Stimulated activated CD8-positive, alpha-beta memory T cell treated with anti-CD3 and anti-CD28 coated beads, Interleukin-4, amount 100 ng/mL, for 48 hours (primary cell): Measurements from ENCODE around the gene RLIM.
"Not testable (repeated sequence)": the region's sequence is repeated elsewhere in the genome, so short reads cannot be mapped to it uniquely, and the experiment has no call there.

Source experiments
- DNase-seq: peaks from one replicate; pipeline ENCODE4 v3.0.0-alpha.2; 2020

RLIM gene, protein sequence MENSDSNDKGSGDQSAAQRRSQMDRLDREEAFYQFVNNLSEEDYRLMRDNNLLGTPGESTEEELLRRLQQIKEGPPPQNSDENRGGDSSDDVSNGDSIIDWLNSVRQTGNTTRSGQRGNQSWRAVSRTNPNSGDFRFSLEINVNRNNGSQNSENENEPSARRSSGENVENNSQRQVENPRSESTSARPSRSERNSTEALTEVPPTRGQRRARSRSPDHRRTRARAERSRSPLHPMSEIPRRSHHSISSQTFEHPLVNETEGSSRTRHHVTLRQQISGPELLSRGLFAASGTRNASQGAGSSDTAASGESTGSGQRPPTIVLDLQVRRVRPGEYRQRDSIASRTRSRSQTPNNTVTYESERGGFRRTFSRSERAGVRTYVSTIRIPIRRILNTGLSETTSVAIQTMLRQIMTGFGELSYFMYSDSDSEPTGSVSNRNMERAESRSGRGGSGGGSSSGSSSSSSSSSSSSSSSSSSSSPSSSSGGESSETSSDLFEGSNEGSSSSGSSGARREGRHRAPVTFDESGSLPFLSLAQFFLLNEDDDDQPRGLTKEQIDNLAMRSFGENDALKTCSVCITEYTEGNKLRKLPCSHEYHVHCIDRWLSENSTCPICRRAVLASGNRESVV

DNA sequence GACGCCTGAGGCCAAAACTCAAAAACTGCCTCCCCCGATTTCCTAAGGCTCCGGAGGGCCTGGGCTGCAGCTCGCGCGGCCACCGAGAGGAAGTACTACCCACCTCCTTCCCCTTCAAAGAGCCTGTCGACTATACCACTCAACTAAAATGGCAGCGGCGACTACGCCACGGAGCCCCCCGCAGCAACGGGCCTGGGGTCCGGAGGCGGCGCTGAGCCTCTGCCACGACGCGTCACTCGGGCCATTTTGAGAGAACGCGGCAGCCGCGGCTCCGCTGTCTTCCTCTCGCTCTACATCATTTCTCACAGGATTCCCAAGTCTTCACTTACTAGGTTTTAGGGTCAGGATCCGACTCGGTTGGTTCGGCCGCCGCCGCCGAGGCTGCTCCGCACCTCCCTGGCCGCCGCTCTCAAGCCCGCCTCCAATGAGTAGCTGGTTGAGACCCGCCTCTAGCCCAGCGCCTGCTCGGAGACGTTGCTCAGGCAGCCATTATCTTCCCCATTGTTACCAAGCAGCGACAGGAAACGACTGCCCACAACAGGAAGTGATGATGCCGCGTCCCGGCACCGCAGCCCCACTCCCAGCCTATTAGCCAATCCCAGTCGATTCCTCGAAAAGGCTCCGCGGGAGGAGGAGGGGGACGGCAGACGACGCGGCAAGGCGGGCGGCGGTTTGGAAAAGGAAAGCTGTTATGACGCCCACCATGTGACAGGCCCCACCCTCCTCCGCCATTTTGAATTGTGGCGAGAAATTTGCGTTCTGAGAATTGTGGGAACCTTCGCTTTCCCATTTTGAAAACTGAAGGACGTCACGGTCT, at the start of gene RLIM:
Gene RLIM, minus strand, starts transcription at position 532 of the 817 bp plus-strand sequence. CDS start 18,647 bp downstream, outside the sequence.
- DNase-seq: peak; percentile 89

DNA sequence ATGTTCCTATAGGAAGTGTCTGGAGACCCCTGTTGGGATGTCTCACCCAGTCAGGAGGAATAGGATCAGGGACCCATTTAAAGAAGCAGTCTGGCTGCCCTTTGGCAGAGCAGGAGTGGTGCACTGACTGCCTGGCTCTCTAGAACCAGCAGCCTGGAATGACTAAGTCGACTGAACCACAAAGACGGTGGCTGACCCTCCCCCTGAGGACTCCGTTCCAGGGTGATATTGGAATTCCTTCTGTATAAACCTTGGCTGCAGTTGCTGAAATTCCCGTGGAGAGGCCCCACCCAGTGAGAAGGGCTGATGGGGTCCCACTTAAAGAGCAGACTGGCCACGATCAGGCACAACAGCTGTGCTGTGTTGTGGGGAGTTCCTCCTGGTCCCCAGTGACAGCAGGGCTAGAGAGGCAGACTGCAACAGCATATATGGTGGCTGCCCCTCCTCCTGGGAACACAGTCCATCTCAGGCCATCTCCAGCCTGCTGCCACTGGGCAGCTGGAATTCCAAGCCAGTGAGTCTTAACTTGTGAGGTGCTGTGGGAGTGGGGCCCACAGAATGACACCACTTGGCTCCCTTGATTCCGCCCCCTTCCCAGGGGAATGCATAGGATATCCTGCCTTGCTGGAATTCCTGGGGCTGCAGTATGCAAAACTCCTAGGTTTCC, 41.8 kb upstream of the RLIM start:
- no peak for DNase-seq

DNA sequence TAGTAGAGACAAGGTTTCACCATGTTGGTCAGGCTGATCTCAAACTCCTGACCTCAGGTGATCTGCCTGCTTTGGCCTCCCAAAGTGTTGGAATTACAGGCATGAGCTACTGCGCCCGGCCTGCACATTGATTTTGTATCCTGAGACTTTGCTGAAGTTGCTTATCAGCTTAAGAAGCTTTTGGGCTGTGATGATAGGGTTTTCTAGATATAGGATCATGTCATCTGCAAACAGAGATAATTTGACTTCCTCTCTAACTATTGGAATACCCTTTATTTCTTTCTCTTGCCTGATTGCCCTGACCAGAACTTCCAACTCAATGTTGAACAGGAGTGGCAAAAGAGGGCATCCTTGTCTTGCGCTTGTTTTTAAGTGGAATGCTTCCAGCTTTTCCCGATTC, 40.5 kb upstream of the RLIM start:
- not testable (repeated sequence) for DNase-seq

DNA sequence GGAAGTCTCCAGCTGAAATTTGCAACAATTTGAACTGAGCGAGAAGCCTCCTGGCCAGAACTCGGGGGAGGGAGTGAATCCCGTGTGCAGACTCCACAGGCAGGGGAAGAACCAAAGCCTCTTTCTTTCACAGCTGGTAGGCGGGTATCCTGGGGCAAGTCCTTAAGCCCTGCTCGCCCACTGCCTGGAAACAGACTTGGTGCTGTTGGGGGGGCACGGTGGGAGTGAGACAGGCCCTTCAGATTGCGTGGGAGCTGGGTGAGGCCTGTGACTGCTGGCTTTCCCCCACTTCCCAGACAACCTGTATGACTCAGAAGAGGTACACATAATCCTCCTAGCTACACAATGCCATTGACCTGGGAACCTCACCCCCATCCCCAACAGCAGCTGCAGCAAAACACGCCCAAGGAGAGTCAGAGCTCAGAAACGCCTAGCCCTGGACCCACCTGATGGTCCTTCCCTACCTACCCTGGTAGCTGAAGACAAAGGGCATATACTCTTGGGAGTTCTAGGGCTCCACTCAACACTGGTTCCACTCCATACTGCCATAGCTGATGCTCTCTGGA, 22.4 kb upstream of the RLIM start:
- no peak for DNase-seq

DNA sequence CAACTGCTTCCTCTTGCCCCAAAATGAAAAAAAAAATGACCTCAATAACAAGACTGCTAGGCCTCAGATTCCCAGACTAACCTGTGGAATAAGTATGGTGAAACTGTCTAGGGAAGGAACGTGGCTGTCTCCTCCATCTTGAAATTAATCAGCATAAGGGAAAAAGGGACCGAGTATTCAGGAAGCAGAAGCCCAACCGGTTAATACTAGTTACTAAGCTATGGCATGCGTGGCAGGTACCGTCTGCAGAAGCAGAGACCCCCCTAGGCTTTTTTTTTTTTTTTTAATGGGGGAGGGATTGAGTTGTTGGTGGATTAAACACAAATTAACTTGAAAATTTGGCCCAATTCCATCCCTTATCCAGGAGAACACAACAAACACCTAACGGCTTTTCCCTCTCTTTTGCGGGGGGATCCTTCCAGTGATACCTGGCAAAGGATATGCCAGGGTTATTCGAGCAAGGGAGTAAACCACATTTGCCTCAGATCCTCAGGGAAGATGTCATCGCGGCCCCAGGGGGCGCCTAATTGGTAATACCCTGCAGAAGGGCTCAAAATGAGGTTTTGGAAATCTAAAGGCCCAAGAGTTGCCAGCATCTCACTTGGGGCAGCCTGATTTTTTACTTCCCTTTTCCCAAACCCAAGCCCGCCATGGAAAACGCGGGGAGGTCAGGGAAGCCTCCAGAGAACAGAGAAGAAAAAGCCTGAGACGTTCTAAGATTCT, 893 bp downstream of the RLIM start:
- DNase-seq: no peak

DNA sequence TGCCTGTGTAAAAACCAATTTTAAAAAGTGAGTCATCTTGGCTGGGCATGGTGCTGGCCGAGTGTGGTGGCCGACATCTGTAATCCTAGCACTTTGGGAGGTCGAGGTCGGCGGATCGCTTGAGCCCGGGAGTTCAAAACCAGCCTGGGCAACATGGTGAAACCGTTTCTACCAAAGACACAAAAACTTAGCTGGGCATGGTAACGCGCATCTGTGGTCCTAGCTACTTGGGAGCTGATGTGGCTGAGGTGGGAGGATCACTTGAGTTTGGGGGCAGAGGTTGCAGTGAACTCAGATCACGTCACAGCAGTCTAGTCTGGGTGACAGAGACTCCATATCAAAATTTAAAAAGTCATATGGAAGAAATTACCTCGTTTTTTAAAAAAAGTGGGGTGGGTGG, 7.6 kb downstream of the RLIM start:
- no peak for DNase-seq

DNA sequence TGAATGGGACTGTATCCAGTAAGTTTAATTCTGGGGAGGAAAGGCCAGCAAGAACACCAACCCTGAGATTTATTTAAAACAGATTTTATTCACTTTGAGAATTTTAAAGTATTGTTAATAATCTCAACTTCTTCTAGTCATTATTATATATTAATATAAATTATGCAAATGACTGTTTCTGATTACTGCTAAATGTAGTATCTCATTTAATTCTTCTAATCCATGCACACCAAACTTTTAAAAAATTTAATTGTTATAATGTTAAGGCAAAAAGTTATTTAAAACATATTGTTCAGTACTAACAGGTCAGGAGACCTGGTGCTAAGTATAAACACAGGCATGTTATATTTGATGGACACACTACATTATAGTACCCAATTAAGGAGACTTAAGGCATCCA, 8.1 kb downstream of the RLIM start:
- DNase-seq: no peak

DNA sequence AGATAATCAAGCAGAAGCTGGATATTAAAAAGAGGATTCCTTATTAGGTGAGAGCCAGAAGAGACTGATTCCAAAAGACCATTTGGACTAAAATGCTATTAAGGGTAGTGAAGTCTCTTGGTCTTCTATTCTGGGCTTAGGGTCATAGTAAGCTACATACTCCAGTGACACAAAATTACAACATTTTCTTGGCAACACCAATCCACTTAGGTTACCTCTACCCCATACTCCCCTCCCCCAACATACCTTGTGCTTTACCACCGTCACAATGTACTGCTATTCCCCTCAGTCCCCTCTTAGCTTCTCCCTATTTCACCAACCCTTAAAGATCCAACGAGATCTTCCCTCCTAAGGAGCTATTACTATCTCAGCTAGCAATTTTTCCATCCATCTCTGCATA, 11.4 kb downstream of the RLIM start:
- no peak for DNase-seq

DNA sequence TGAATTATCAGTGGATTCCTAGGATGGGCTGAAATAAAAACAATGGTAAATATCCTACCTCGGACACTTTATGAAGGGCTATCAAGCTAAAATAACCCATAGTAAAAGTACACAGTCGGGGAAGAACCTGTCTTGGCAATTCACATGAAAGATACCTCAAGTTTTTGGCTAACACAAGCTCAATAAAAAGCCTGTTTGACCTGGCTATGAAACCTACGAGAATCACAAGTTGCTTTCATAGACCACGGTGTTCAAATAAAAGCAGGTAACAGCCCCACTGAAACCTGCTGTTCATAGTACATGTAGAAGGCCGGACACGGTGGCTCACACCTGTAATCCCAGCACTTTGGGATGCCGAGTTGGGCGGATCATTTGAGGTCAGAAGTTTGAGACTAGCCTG, 12.3 kb downstream of the RLIM start:
- no peak for DNase-seq

DNA sequence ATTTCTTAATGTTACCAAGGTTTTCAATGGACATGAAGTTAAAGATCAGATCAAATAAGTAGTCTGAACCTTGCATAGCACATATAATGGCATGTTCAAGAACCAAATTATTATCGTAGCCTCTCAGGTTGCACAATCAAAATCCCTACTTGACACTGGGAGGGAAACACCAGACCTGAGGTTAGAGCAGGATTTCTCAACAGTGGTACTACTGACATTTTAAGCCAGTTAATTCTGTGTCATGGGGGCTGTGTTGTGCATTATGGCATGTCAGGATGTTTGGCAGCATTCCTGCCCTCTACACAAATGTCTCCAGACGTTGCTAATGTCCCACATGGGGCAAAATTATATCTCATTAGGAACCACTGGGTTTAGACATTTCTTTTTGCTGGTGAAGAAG, 20.8 kb downstream of the RLIM start:
- DNase-seq: no peak

DNA sequence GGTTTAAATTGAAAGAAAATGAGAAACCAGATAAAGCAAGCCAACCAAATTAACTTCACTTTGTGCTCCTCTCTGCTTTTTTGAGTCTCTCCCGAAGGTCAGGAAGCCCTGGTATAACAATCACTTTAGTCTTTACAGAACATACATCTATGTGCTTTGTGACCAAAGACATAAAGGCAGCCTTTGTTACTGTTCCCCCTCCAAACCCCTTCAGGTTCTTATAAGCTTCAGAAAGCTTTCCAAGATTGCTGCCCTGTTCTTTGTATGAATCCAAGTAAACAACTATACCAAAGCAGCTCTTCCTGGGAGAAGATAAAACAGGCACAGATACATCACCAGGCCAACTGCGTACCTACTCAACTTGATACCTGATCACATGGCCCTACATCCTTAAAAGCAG, 28.7 kb downstream of the RLIM start:
- DNase-seq: no peak

DNA sequence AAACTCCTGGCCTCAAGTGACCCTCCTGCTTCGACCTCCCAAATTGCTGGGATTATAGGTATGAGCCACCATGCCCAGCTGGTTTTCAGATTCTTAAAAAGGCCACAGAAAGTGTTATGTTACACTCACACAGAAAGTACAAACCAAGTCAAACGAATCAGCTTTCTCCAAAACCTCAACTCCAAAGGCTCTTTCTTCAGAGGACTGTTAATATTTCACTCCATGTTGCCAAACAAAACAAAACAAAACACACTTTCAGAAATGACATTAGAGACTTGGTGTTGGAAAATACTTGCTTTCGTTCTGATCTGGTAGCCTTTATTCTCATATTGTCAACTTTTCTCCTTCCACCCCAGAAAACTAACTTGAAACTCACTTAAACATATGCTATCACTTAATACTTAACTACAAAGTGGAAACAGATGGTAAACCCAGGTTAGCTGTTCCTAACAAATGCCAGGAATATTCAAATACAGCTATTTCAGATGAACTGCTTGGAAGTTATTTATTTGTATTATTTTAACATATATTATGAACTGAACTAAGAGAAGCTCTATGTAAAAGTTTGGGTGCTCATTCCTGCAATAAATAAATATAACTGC, 34.7 kb downstream of the RLIM start:
- DNase-seq: no peak

DNA sequence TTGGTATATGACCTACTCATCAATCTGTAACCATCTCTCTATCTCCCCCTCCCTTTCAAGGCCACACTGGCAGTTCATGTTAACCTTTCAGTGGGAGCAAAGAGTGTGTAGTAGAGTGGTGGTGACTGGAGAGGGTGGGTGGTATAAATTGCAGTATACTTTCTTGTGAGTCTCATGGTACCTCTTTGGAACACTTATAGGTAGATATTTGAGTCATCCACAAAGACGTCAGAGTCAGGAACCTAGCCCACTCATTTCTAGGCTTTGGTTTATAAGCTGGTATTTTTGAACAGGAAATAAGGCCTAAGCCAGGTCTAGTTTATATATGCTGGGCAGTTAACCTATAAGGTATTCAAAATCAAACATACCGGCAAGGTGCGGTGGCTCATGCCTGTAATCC, 36.3 kb downstream of the RLIM start:
- peak; percentile 24 for DNase-seq

DNA sequence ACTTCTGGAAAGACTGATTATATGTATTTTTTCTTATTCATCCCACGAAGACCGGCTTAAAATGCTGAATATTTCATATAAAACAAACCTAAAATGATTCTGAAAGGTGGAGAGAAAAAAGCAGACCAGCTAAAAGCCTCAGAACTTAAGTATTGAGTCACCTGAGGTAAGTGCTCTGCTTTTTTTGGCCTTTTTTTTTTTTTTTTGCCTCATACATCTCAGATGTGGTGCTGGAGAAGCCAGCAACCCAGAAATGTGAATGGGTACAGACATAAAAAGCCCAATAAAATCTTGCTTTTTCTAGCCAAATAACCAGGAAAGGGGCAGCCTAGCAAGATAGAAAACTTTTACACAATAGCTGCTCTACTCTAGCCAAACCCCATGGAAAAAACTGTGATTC, 57.0 kb downstream of the RLIM start:
- no peak for DNase-seq

DNA sequence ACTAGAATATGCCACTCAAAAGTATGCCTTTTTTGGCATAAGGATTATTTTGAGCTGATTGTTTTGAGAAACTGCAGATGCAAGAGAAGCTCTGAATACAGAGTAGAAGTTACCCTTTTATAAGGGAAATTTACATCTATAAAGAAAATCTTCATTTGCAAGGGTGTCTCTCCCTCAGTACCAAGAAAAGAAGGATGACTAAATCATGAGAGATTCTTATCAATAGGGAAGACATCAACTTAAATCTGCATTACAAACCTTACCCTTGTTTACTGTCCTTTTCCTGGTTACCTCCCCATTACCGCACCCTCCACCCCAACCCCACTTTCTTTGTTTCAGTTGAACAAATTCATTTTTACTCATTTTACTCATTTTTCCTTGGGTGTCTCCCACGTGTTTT, 62.5 kb downstream of the RLIM start:
- DNase-seq: no peak

DNA sequence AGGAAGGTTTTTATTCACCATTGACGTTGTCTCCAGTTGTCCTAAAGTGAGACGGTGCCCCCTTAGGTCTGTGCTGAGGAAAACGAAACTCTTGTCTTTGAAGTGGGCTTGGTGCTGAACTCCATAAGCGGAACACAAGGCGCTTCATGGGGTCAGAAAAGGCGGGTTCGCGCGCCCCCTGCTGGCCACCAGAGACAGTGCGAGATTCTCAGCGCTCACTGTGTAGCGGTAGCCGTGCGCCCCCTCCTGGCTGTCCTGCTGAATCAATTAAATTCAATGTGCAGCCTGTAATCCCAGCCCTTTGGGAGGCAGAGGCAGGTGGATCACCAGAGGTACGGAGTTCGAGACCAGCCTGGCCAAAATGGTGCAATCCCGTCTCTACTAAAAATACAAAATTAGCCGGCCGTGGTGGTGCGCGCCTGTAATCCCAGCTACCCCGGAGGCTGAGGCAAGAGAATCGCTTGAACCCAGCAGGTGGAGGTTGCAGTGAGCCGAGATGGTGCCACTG, 64.1 kb downstream of the RLIM start:
- DNase-seq: peak; percentile 90

DNA sequence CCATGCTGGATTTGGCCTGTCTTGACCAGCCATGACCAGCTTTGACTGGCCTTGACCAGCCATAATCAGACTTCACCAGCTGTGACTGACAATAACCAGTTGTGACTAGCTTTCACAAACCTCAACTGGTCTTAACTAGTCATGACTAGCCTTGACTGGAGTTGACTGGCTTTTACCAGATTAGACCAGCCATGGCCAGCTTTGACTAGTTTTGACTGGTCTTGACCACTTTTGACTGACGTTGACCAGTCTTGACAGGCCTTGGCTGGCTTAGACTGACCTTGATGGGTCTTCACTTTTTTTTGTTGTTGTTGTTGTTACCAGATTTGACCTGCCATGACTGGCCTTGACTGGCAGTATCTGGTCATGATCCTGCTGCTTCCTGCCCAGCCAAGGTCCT, 67.4 kb downstream of the RLIM start:
- DNase-seq: no peak

DNA sequence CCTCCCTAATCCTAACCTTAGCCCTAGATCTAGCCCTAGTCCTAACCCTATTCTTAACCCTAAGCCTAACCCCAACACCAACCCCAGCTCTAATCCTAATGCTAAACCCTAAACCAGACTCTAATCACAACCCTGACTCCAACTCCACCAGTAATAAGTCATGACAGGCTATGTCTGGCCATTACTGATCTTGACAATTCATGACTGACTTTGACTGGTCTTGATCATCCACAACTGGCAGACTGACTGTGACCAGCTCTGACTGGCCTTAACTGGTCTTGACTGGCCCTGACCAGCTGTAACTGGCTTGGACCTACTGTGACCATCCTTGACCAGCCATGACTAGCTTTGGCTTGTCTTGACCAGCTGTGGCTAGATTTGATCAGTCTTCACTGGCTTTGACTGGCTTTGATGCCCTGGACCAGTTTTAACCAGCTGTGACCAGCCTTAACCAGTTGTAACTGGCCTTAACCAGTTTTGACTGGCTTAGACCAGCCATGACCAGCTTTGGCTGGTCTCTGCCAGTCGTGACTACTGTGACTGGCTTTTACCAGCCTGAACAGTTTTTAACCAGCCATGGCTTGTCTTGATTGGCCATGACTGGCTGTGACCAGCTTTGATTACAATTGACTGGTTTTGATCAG, 68.4 kb downstream of the RLIM start:
- DNase-seq: no peak

DNA sequence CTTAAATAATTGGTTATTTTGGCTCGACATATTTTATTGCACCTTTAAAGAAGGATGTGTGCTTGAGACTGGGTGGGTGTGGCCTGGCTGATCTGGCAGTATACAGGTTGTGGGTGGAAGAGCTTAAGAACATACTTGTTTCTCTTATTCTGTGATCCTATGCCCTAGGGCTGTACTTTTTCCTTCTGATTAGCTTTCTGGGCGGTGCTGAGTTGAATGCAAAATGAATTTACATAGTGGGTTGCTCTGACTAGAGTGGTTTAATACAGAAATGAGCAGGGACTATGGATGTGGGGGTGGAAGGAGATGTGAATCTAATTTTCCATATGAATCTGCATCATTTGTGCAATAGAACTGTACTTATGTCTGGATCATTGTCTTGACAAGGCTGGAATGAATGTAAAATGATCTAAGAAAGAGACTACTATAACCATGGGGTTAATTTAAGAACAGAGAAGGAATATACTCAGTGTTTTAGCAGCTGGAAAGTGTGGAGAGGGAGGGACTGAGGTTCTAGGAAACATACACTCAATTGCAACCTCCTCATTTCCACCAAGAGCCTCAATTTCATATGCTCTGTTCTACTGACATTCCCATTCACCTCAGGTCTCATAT, 73.7 kb downstream of the RLIM start:
- DNase-seq: no peak

DNA sequence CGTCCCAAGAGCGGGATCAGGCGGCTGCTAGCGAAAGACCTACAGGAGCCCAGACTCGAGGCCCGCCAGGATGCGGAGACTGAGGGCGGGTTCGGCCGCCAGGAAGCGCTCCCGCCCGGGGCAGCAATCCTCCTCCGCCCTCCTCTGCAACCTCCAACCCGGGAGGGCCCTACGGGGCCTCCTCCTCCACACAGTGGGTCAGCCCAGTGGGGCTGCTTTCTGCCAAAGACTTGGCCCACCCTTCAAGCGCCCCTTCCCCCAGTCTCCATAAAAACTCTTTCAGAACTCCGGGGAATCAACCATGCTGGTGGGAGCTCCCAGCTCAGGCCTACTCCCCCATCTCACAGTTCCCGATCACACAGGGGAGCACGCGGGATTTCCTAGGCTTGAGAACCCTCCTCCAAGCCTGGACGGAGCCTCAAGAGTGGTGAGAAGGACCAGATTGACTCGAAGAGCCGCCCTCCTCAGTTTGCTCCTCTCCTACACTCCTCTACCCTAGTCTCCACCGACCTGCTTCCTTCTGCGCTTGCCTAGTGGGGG, 77.5 kb downstream of the RLIM start:
- no peak for DNase-seq
